Smooth muscle cell of the brain vasculature (primary cell): ENCODE data around the gene KLLN.
"Not testable (repeated sequence)": the region's sequence is repeated elsewhere in the genome, so short reads cannot be mapped to it uniquely, and the experiment has no call there.

Experiments
- DNase-seq: peaks from one replicate; pipeline ENCODE4 v3.0.0-alpha.2; 2012; ENCODE audit warnings: low read depth, low spot score

The KLLN gene

GRCh38 chr10:87842776-87843497, 20.4 kb downstream of the KLLN start:
- no peak for DNase-seq

- DNase-seq = no peak
Measured at GRCh38 chr10:87842220-87842641, 21.1 kb downstream of the KLLN start.

- no peak for DNase-seq
Measured at GRCh38 chr10:87841186-87841585, 22.1 kb downstream of the KLLN start.

GRCh38 chr10:87838650-87839049, 24.7 kb downstream of the KLLN start:
- DNase-seq = no peak

- DNase-seq = no peak
Measured at GRCh38 chr10:87837445-87837844, 25.9 kb downstream of the KLLN start.

- no peak for DNase-seq
Measured at GRCh38 chr10:87836098-87836497, 27.2 kb downstream of the KLLN start.

- no peak for DNase-seq
Measured at GRCh38 chr10:87829986-87830729, 33.2 kb downstream of the KLLN start.

- DNase-seq = not testable (repeated sequence)
Measured at GRCh38 chr10:87829051-87829450, 34.3 kb downstream of the KLLN start.

GRCh38 chr10:87827681-87828080, 35.7 kb downstream of the KLLN start:
- no peak for DNase-seq

GRCh38 chr10:87826653-87827052, 36.7 kb downstream of the KLLN start:
- no peak for DNase-seq

GRCh38 chr10:87819289-87819585, 44.1 kb downstream of the KLLN start:
- no peak for DNase-seq

GRCh38 chr10:87818505-87819288, 44.6 kb downstream of the KLLN start:
- DNase-seq = no peak

- DNase-seq = peak; percentile 44
Measured at GRCh38 chr10:87817609-87818504, 45.5 kb downstream of the KLLN start, which contains the start of gene ATAD1. ATAD1 (minus strand) TSS chr10:87818226; CDS start chr10:87814599, 3,627 bp downstream.

- no peak for DNase-seq
Measured at GRCh38 chr10:87816898-87817608, 46.3 kb downstream of the KLLN start.

- no peak for DNase-seq
Measured at GRCh38 chr10:87816163-87816897, 47.0 kb downstream of the KLLN start.
